Activated CD4-positive, alpha-beta T cell treated with anti-CD3 and anti-CD28 coated beads, Interleukin-2, amount 10 ng/mL, durations not matched to agents 24 days and 14 days (primary cell): ENCODE data around the gene DTX1. TPM values are rescaled to one million over a fixed set of nuclear protein-coding genes. Genes with fewer than 3 reads are reported as not detected.
A peak's percentile ranks its signal among the peaks of the same experiment; 100 is the strongest.

Experiments used
- DNase-seq: peaks from one replicate; pipeline ENCODE4 v3.0.0; 2022
- H3K27ac Mint-ChIP-seq: one replicate; pipeline ENCODE4 v1.8.0; 2022; ENCODE audit warnings: mild to moderate bottlenecking, mixed read lengths
- H3K27me3 Mint-ChIP-seq: one replicate; pipeline ENCODE4 v1.8.0; 2022; ENCODE audit warnings: mixed read lengths
- H3K36me3 Mint-ChIP-seq: one replicate; pipeline ENCODE4 v1.8.0; 2022; ENCODE audit warnings: low read depth, mild to moderate bottlenecking, mixed read lengths
- H3K4me1 Mint-ChIP-seq: one replicate; pipeline ENCODE4 v1.8.0; 2021; ENCODE audit warnings: mixed read lengths
- H3K4me3 Mint-ChIP-seq: one replicate; pipeline ENCODE4 v1.8.0; 2022; ENCODE audit warnings: mild to moderate bottlenecking, moderate library complexity, mixed read lengths
- H3K9me3 Mint-ChIP-seq: one replicate; pipeline ENCODE4 v1.8.0; 2021; ENCODE audit warnings: mixed read lengths
- intact Hi-C: fragments of 100-400 bp; cut with micrococcal nuclease; formaldehyde crosslinking; loops from one replicate; pipeline ENCODE4 v1.15.1; 2023
- total RNA-seq: library from RNA; stranded (reverse); gene quantifications from 2 replicates; pipeline ENCODE4 v1.2.3, GENCODE V29; 2022

Gene DTX1
- total RNA-seq, 1 donor from 2014 or later, result 0.09 TPM

- Mint-ChIP-seq H3K27ac (no peak overlapping the region), H3K4me3 (no peak overlapping the region), H3K36me3 (no peaks in the 10 kb centered on the region), H3K4me1 (no peaks in the 10 kb centered on the region), H3K9me3 (no peaks in the 10 kb centered on the region), H3K27me3 (peaks cover 12% of the 10 kb centered on the region)
- intact Hi-C loops, result no loop called here
- DNase-seq, result no peak
Observed at GRCh38 chr12:113060336-113060960, 3.9 kb downstream of the DTX1 start.

- H3K36me3 Mint-ChIP-seq, result no peaks in the 10 kb centered on the region
- DNase-seq, result no peak
- no peak overlapping the region for H3K27ac Mint-ChIP-seq
- intact Hi-C loops, result no loop called here
- H3K4me3 Mint-ChIP-seq, result no peak overlapping the region
- peaks cover 6% of the 10 kb centered on the region for H3K27me3 Mint-ChIP-seq
- no peaks in the 10 kb centered on the region for H3K4me1 Mint-ChIP-seq
- H3K9me3 Mint-ChIP-seq, result no peaks in the 10 kb centered on the region
Observed at GRCh38 chr12:113061061-113061694, 4.6 kb downstream of the DTX1 start.

GRCh38 chr12:113062502-113063395 is 6.2 kb downstream of the DTX1 start:
- H3K4me3 Mint-ChIP-seq, result no peak overlapping the region

GRCh38 chr12:113063396-113064350 is 7.1 kb downstream of the DTX1 start:
- no peaks in the 10 kb centered on the region for H3K9me3 Mint-ChIP-seq
- H3K27ac Mint-ChIP-seq, result no peak overlapping the region
- DNase-seq, result no peak
- H3K36me3 Mint-ChIP-seq, result no peaks in the 10 kb centered on the region
- H3K4me1 Mint-ChIP-seq, result no peaks in the 10 kb centered on the region
- no peak overlapping the region for H3K4me3 Mint-ChIP-seq
- H3K27me3 Mint-ChIP-seq, result no peaks in the 10 kb centered on the region
- intact Hi-C loops, result no loop called here

More at GRCh38 chr12:113062502-113063395, 6.2 kb downstream of the DTX1 start:
- H3K4me1 Mint-ChIP-seq, result no peaks in the 10 kb centered on the region
- no peak for DNase-seq
- peaks cover 2% of the 10 kb centered on the region for H3K27me3 Mint-ChIP-seq
- no peak overlapping the region for H3K27ac Mint-ChIP-seq
- intact Hi-C loops, result no loop called here
- no peaks in the 10 kb centered on the region for H3K36me3 Mint-ChIP-seq
- no peaks in the 10 kb centered on the region for H3K9me3 Mint-ChIP-seq

- Mint-ChIP-seq H3K27me3 (no peaks in the 10 kb centered on the region), H3K36me3 (no peaks in the 10 kb centered on the region), H3K27ac (no peak overlapping the region), H3K4me1 (no peaks in the 10 kb centered on the region), H3K9me3 (no peaks in the 10 kb centered on the region), H3K4me3 (no peak overlapping the region)
- intact Hi-C loops, result no loop called here
- no peak for DNase-seq
Observed at GRCh38 chr12:113064395-113065125, 8.0 kb downstream of the DTX1 start.

- Mint-ChIP-seq H3K9me3 (no peaks in the 10 kb centered on the region), H3K27me3 (no peaks in the 10 kb centered on the region), H3K4me1 (peaks cover 6% of the 10 kb centered on the region), H3K36me3 (no peaks in the 10 kb centered on the region), H3K4me3 (no peak overlapping the region), H3K27ac (no peak overlapping the region)
- intact Hi-C loops, result no loop called here
- no peak for DNase-seq
Observed at GRCh38 chr12:113065126-113066007, 8.8 kb downstream of the DTX1 start.

GRCh38 chr12:113066813-113067400 is 10.4 kb downstream of the DTX1 start:
- H3K27me3 Mint-ChIP-seq, result no peaks in the 10 kb centered on the region
- H3K4me3 Mint-ChIP-seq, result no peak overlapping the region
- DNase-seq, result no peak
- H3K27ac Mint-ChIP-seq, result no peak overlapping the region
- peaks cover 9% of the 10 kb centered on the region for H3K4me1 Mint-ChIP-seq
- H3K9me3 Mint-ChIP-seq, result no peaks in the 10 kb centered on the region
- no peaks in the 10 kb centered on the region for H3K36me3 Mint-ChIP-seq
- intact Hi-C loops, result no loop called here

GRCh38 chr12:113067987-113068935 is 11.7 kb downstream of the DTX1 start:
- Mint-ChIP-seq H3K9me3 (no peaks in the 10 kb centered on the region), H3K4me1 (peaks cover 9% of the 10 kb centered on the region), H3K36me3 (no peaks in the 10 kb centered on the region), H3K27me3 (no peaks in the 10 kb centered on the region), H3K4me3 (no peak overlapping the region), H3K27ac (peak overlapping the region; percentile 11)
- DNase-seq, result no peak
- intact Hi-C loops, result no loop called here

- Mint-ChIP-seq H3K36me3 (no peaks in the 10 kb centered on the region), H3K27me3 (no peaks in the 10 kb centered on the region), H3K9me3 (no peaks in the 10 kb centered on the region), H3K4me1 (peaks cover 9% of the 10 kb centered on the region), H3K27ac (no peak overlapping the region), H3K4me3 (no peak overlapping the region)
- intact Hi-C loops, result no loop called here
- DNase-seq, result no peak
Observed at GRCh38 chr12:113069149-113069548, 12.6 kb downstream of the DTX1 start.

GRCh38 chr12:113069751-113070116 is 13.2 kb downstream of the DTX1 start:
- Mint-ChIP-seq H3K4me3 (no peak overlapping the region), H3K27me3 (no peaks in the 10 kb centered on the region), H3K9me3 (no peaks in the 10 kb centered on the region), H3K4me1 (peaks cover 9% of the 10 kb centered on the region), H3K27ac (no peak overlapping the region), H3K36me3 (no peaks in the 10 kb centered on the region)
- DNase-seq, result no peak
- intact Hi-C loops, result no loop called here
